ENCODE data around the gene CRYBA2. TPM values are rescaled to one million over a fixed set of nuclear protein-coding genes. Genes with fewer than 3 reads are reported as not detected.

The CRYBA2 gene
- total RNA-seq, 4 donors from 2014 or later = not detected

GRCh38 chr2:219028996-219029828 is 36.0 kb upstream of the CRYBA2 start:
- in situ Hi-C loops (cut with MboI; ENCODE audit: low sequenced_read_pairs in 4 of 4) = loop anchor here in 2 of 4 donors (5.0 to 10.0 kb wide), 2 partner anchors 123 to 126 kb away; no protein-coding TSS in a partner anchor
- intact Hi-C loops (cut with DNase I; ENCODE audit: low total_unique reads) = loop anchor here (1.0 kb wide), 1 partner anchor 126 kb away; no protein-coding TSS in a partner anchor
- ATAC-seq = no peak

GRCh38 chr2:219028141-219028540 is 34.9 kb upstream of the CRYBA2 start:
- Histone ChIP-seq H3K27ac (no peak overlapping the region), H3K27me3 (peaks cover 0 to 12% (median 3%) of the 10 kb centered on the region in 3 donors), H3K9me3 (no peaks in the 10 kb centered on the region), H3K4me3 (no peak overlapping the region), H3K4me1 (no peaks in the 10 kb centered on the region), H3K36me3 (no peaks in the 10 kb centered on the region)
- intact Hi-C loops (cut with DNase I; ENCODE audit: low total_unique reads) = no loop called here
- TF ChIP-seq POLR2A (IDR thresholded peaks at IDR 0.05) (no peak), CTCF (IDR thresholded peaks at IDR 0.05 in 4 of 5, conservative IDR thresholded peaks at IDR 0.05 in 1 of 5) (no peak)
- ATAC-seq = no peak
- no peak for DNase-seq
- in situ Hi-C loops (cut with MboI; ENCODE audit: low sequenced_read_pairs in 4 of 4) = loop anchor here in 2 of 4 donors (5.0 to 10.0 kb wide), 2 partner anchors 124 to 127 kb away; no protein-coding TSS in a partner anchor

More at GRCh38 chr2:219028996-219029828, 36.0 kb upstream of the CRYBA2 start:
- no peak for DNase-seq
- Histone ChIP-seq H3K27me3 (peaks cover 0 to 12% (median 8%) of the 10 kb centered on the region in 3 donors), H3K4me3 (no peak overlapping the region), H3K9me3 (no peaks in the 10 kb centered on the region), H3K4me1 (no peaks in the 10 kb centered on the region), H3K27ac (no peak overlapping the region), H3K36me3 (no peaks in the 10 kb centered on the region)
- TF ChIP-seq CTCF (IDR thresholded peaks at IDR 0.05 in 4 of 5, conservative IDR thresholded peaks at IDR 0.05 in 1 of 5) = no peak
- no peak for TF ChIP-seq POLR2A (IDR thresholded peaks at IDR 0.05)

GRCh38 chr2:219027511-219028055 is 34.4 kb upstream of the CRYBA2 start:
- Histone ChIP-seq H3K9me3 (no peaks in the 10 kb centered on the region), H3K4me1 (no peaks in the 10 kb centered on the region), H3K27me3 (peaks cover 0 to 12% (median 0%) of the 10 kb centered on the region in 3 donors), H3K36me3 (no peaks in the 10 kb centered on the region), H3K27ac (no peak overlapping the region), H3K4me3 (no peak overlapping the region)
- TF ChIP-seq CTCF (IDR thresholded peaks at IDR 0.05 in 4 of 5, conservative IDR thresholded peaks at IDR 0.05 in 1 of 5) (no peak), POLR2A (IDR thresholded peaks at IDR 0.05) (no peak)
- intact Hi-C loops (cut with DNase I; ENCODE audit: low total_unique reads) = no loop called here
- ATAC-seq (no peak), DNase-seq (no peak)
- in situ Hi-C loops (cut with MboI; ENCODE audit: low sequenced_read_pairs in 4 of 4) = loop anchor here in 2 of 4 donors (5.0 to 10.0 kb wide), 2 partner anchors 125 to 127 kb away; no protein-coding TSS in a partner anchor

GRCh38 chr2:219026946-219027345 is 33.7 kb upstream of the CRYBA2 start:
- no peak overlapping the region for H3K27ac ChIP-seq
- H3K9me3 ChIP-seq = no peaks in the 10 kb centered on the region
- no peaks in the 10 kb centered on the region for H3K36me3 ChIP-seq
- TF ChIP-seq POLR2A (IDR thresholded peaks at IDR 0.05) = no peak
- no peak for TF ChIP-seq CTCF (IDR thresholded peaks at IDR 0.05 in 4 of 5, conservative IDR thresholded peaks at IDR 0.05 in 1 of 5)
- DNase-seq (no peak), ATAC-seq (no peak)
- H3K4me3 ChIP-seq = no peak overlapping the region
- in situ Hi-C loops (cut with MboI; ENCODE audit: low sequenced_read_pairs in 4 of 4) (loop anchor here in 2 of 4 donors (5.0 to 10.0 kb wide), 2 partner anchors 125 to 128 kb away; no protein-coding TSS in a partner anchor), intact Hi-C loops (cut with DNase I; ENCODE audit: low total_unique reads) (no loop called here)
- peaks cover 0 to 7% (median 0%) of the 10 kb centered on the region in 3 donors for H3K27me3 ChIP-seq
- H3K4me1 ChIP-seq = no peaks in the 10 kb centered on the region

Data from gastrocnemius medialis (tissue), 4 donors.